Lower leg skin (tissue), 3 donors: ENCODE results near the gene LCN9.
"Not testable (repeated sequence)": the region's sequence is repeated elsewhere in the genome, so short reads cannot be mapped to it uniquely, and the experiment has no call there.

ENCODE experiments used
- POLR2A ChIP-seq, 2 donors: fragments of 450-650 bp; IDR thresholded peaks; one replicate each; pipeline ENCODE4 v1.6.1; 2016 to 2017; ENCODE audit warnings: antibody characterized with exemption in 2 of 2, mild to moderate bottlenecking in 1 of 2, moderate library complexity in 1 of 2
- TF ChIP-seq, protein P1 (sequence below), 3 donors: fragments of 450-650 bp; IDR thresholded peaks; one replicate each; pipeline ENCODE4 v1.5.1; 2016; ENCODE audit warnings: antibody characterized with exemption in 3 of 3, mild to moderate bottlenecking in 3 of 3, moderate library complexity in 2 of 3

DNA sequence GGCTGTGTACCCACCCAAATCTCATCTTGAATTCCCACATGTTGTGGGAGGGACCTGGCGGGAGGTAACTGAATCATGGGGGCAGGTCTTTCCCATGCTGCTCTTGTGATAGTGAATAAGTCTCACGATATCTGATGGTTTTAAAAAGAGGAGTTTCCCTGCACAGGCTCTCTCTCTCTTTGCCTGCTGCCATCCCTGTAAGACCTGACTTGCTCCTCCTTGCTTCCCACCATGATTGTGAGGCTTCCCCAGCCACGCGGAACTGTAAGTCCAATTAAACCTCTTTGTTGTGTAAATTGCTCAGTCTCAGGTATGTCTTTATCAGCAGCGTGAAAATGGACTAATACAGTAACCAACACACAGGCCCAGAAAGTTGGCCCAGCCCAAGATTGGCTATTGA is 5.9 kb downstream of the LCN9 start:
- TF ChIP-seq, protein P1, sequence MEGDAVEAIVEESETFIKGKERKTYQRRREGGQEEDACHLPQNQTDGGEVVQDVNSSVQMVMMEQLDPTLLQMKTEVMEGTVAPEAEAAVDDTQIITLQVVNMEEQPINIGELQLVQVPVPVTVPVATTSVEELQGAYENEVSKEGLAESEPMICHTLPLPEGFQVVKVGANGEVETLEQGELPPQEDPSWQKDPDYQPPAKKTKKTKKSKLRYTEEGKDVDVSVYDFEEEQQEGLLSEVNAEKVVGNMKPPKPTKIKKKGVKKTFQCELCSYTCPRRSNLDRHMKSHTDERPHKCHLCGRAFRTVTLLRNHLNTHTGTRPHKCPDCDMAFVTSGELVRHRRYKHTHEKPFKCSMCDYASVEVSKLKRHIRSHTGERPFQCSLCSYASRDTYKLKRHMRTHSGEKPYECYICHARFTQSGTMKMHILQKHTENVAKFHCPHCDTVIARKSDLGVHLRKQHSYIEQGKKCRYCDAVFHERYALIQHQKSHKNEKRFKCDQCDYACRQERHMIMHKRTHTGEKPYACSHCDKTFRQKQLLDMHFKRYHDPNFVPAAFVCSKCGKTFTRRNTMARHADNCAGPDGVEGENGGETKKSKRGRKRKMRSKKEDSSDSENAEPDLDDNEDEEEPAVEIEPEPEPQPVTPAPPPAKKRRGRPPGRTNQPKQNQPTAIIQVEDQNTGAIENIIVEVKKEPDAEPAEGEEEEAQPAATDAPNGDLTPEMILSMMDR (IDR thresholded peaks at IDR 0.05) = not testable (repeated sequence)
- not testable (repeated sequence) for TF ChIP-seq POLR2A (IDR thresholded peaks at IDR 0.05)
